COR-L47 (cell line): Measurements from ENCODE around the gene TECPR2.
"Not testable (repeated sequence)": the region's sequence is repeated elsewhere in the genome, so short reads cannot be mapped to it uniquely, and the experiment has no call there.

Experiments
- DNase-seq: peaks from one replicate; lab custom pipeline; 2025; lab: John Stamatoyannopoulos, UW

Gene TECPR2

GRCh38 chr14:102528431-102529170 lies 165.9 kb downstream of the TECPR2 start:
- no peak for DNase-seq

GRCh38 chr14:102530828-102531478 lies 168.2 kb downstream of the TECPR2 start:
- no peak for DNase-seq

- DNase-seq, result no peak
Observed at GRCh38 chr14:102532204-102532658, 169.5 kb downstream of the TECPR2 start.

- DNase-seq, result no peak
Observed at GRCh38 chr14:102537981-102538601, 175.3 kb downstream of the TECPR2 start.

GRCh38 chr14:102538602-102539543 lies 176.1 kb downstream of the TECPR2 start:
- DNase-seq, result no peak

GRCh38 chr14:102539544-102540314 lies 177.0 kb downstream of the TECPR2 start:
- peak; percentile 99 for DNase-seq

- DNase-seq, result peak; percentile 98
Observed at GRCh38 chr14:102540315-102541028, 177.7 kb downstream of the TECPR2 start.

GRCh38 chr14:102541029-102541491 lies 178.3 kb downstream of the TECPR2 start:
- DNase-seq, result not testable (repeated sequence)

GRCh38 chr14:102541771-102542170 lies 179.0 kb downstream of the TECPR2 start:
- no peak for DNase-seq

- no peak for DNase-seq
Observed at GRCh38 chr14:102544046-102544746, 181.5 kb downstream of the TECPR2 start.

- DNase-seq, result no peak
Observed at GRCh38 chr14:102544747-102545460, 182.2 kb downstream of the TECPR2 start.

- peak; percentile 7 for DNase-seq
Observed at GRCh38 chr14:102545461-102546265, 182.9 kb downstream of the TECPR2 start.

- DNase-seq, result no peak
Observed at GRCh38 chr14:102548616-102549240, 186.0 kb downstream of the TECPR2 start.

- not testable (repeated sequence) for DNase-seq
Observed at GRCh38 chr14:102550927-102551401, 188.2 kb downstream of the TECPR2 start.
